Neural cell (in vitro differentiated cells): ENCODE data around the gene CRAMP1. TPM values are rescaled to one million over a fixed set of nuclear protein-coding genes. Genes with fewer than 3 reads are reported as not detected.

ENCODE experiments used
- H2AFZ ChIP-seq: fragments of 200-600, 300-800 bp; sonication (generic), shearing (Covaris generic); 2 replicates; pipeline ENCODE4 v1.6.0; 2014; ENCODE audit warnings: low read depth, mild to moderate bottlenecking, antibody characterized with exemption, low read length, moderate library complexity
- H3F3A ChIP-seq: fragments of 200-600 bp; shearing (Covaris generic); 2 replicates; pipeline ENCODE4 v1.6.1; 2016; ENCODE audit warnings: mild to moderate bottlenecking, moderate library complexity, mixed read lengths, antibody characterized with exemption, low read length; ENCODE audit not compliant: insufficient read depth, poor library complexity, severe bottlenecking
- H3K27ac ChIP-seq: fragments of 200-600, 300-800 bp; sonication (generic), shearing (Covaris generic); 2 replicates; pipeline ENCODE4 v1.5.1; 2014; ENCODE audit warnings: mild to moderate bottlenecking, low read length, moderate library complexity
- H3K27me3 ChIP-seq: fragments of 300-800, 200-600 bp; sonication (generic), shearing (Covaris generic); 2 replicates; pipeline ENCODE4 v1.6.0; 2014; ENCODE audit warnings: mild to moderate bottlenecking, low read depth, low read length, moderate library complexity; ENCODE audit not compliant: insufficient read depth
- H3K36me3 ChIP-seq: fragments of 300-800, 200-600 bp; sonication (generic), shearing (Covaris generic); 2 replicates; pipeline ENCODE4 v1.5.1; 2014; ENCODE audit warnings: mild to moderate bottlenecking, antibody characterized with exemption, low read length, moderate library complexity; ENCODE audit not compliant: insufficient read depth
- H3K4me2 ChIP-seq: fragments of 300-800, 200-600 bp; sonication (generic), shearing (Covaris generic); 2 replicates; pipeline ENCODE4 v1.6.0; 2014; ENCODE audit warnings: mild to moderate bottlenecking, low read length
- H3K4me3 ChIP-seq: fragments of 300-800, 200-600 bp; sonication (generic), shearing (Covaris generic); 2 replicates; pipeline ENCODE4 v1.5.1; 2014; ENCODE audit warnings: mild to moderate bottlenecking, low read length, moderate library complexity
- H3K79me2 ChIP-seq: fragments of 200-600 bp; shearing (Covaris generic); replicated peaks from 2 replicates; pipeline ENCODE4 v1.6.0; 2014; ENCODE audit warnings: mild to moderate bottlenecking, low read length, moderate library complexity; ENCODE audit not compliant: insufficient read depth
- H3K9ac ChIP-seq: fragments of 300-800, 200-600 bp; sonication (generic), shearing (Covaris generic); 2 replicates; pipeline ENCODE4 v1.6.1; 2016; ENCODE audit warnings: mild to moderate bottlenecking, low read length, mixed read lengths
- H3K9me2 ChIP-seq: fragments of 200-600 bp; shearing (Covaris generic); 2 replicates; pipeline ENCODE4 v1.6.1; 2016; ENCODE audit warnings: mild to moderate bottlenecking, low read length, mixed read lengths; ENCODE audit not compliant: insufficient read depth
- H3K9me3 ChIP-seq: fragments of 200-600, 300-800 bp; sonication (generic), shearing (Covaris generic); 2 replicates; pipeline ENCODE4 v1.6.1; 2016; ENCODE audit warnings: mild to moderate bottlenecking, mixed run types, low read length, moderate library complexity, mixed read lengths
- H4K20me1 ChIP-seq: fragments of 200-600 bp; shearing (Covaris generic); 2 replicates; pipeline ENCODE4 v1.6.1; 2016; ENCODE audit warnings: mild to moderate bottlenecking, mixed run types; ENCODE audit not compliant: insufficient read depth
- CTCF ChIP-seq: fragments of 450-650 bp; IDR thresholded peaks from 2 replicates; pipeline ENCODE4 v1.5.1; 2014; ENCODE audit warnings: antibody characterized with exemption, mild to moderate bottlenecking, moderate library complexity; ENCODE audit not compliant: poor library complexity, severe bottlenecking
- EP300 ChIP-seq: fragments of 450-650 bp; conservative IDR thresholded peaks from 2 replicates; pipeline ENCODE4 v1.6.1; 2014; ENCODE audit warnings: antibody characterized with exemption, mild to moderate bottlenecking, moderate library complexity; ENCODE audit not compliant: poor library complexity, severe bottlenecking
- EZH2 ChIP-seq: fragments of 200-600, 300-800 bp; shearing (Covaris generic), sonication (generic); IDR thresholded peaks from 2 replicates; pipeline ENCODE4 v1.6.1; 2014; ENCODE audit warnings: antibody characterized with exemption, low read length, borderline replicate concordance, mild to moderate bottlenecking; ENCODE audit not compliant: insufficient read depth, poor library complexity, severe bottlenecking
- MXI1 ChIP-seq: fragments of 450-650 bp; conservative IDR thresholded peaks from 2 replicates; pipeline ENCODE4 v1.6.1; 2014; ENCODE audit warnings: antibody characterized with exemption, mild to moderate bottlenecking; ENCODE audit not compliant: poor library complexity, severe bottlenecking
- POLR2AphosphoS5 ChIP-seq: IDR thresholded peaks from 2 replicates; pipeline ENCODE4 v1.6.1; 2012
- RAD21 ChIP-seq: fragments of 450-650 bp; conservative IDR thresholded peaks from 2 replicates; pipeline ENCODE4 v1.6.1; 2014; ENCODE audit warnings: antibody characterized with exemption, mild to moderate bottlenecking, moderate library complexity
- REST ChIP-seq: IDR thresholded peaks from 2 replicates; pipeline ENCODE4 v1.6.1; 2012; ENCODE audit warnings: borderline replicate concordance
- SMC3 ChIP-seq: fragments of 450-650 bp; conservative IDR thresholded peaks from 2 replicates; pipeline ENCODE4 v1.6.1; 2014; ENCODE audit warnings: antibody characterized with exemption, mild to moderate bottlenecking, moderate library complexity; ENCODE audit not compliant: poor library complexity
- TAF1 ChIP-seq: IDR thresholded peaks from 2 replicates; pipeline ENCODE4 v1.6.1; 2012; ENCODE audit warnings: low read depth
- polyA plus RNA-seq: library from polyadenylated mRNA; depleted of rRNA; stranded (reverse); fragments of >200 nt; gene quantifications from 2 replicates; pipeline ENCODE4 v1.2.3, GENCODE V29; 2014

The CRAMP1 gene
- polyA plus RNA-seq, 1 donor from 2014 or later, result 11.1 TPM

DNA sequence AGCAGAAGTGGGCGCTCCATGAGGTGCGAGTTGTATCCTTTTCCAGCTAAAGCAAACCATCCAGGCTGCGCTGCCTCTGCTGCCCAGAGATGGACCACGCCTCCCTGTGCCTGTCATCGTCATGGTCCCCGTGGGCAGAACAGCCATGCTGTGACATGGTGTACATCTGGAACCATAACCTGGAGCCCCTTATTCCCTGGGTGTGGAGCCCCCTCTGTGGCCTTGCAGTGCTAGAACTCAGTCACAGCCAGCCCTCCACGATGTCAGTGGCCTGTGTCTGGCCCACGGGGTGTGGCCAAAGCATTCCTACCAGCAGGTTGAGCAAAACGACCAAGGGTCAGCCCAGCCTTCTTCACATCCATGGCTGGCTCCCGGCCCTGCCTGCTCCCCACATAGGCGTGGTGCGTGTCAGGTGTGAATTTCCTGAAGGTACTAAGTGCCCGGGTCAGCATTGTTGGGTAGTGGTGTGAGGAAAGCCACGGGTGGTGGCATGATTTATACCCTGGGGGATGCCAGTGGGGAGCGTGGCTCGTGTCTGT lies 43.2 kb downstream of the CRAMP1 start:
- TF ChIP-seq RAD21 (no peak), EP300 (no peak), MXI1 (no peak), EZH2 (no peak), CTCF (no peak), POLR2AphosphoS5 (no peak), SMC3 (no peak), REST (no peak), TAF1 (no peak)
- Histone ChIP-seq H3K36me3 (no peaks in the 10 kb centered on the region), H3K4me2 (no peak overlapping the region), H3K79me2 (no peaks in the 10 kb centered on the region), H3K9ac (no peak overlapping the region), H3K4me3 (no peak overlapping the region), H2AFZ (no peak overlapping the region), H3K27ac (no peak overlapping the region), H3K27me3 (no peaks in the 10 kb centered on the region), H3K9me2 (no peaks in the 10 kb centered on the region), H4K20me1 (no peaks in the 10 kb centered on the region), H3F3A (no peaks in the 10 kb centered on the region), H3K9me3 (no peaks in the 10 kb centered on the region)

DNA sequence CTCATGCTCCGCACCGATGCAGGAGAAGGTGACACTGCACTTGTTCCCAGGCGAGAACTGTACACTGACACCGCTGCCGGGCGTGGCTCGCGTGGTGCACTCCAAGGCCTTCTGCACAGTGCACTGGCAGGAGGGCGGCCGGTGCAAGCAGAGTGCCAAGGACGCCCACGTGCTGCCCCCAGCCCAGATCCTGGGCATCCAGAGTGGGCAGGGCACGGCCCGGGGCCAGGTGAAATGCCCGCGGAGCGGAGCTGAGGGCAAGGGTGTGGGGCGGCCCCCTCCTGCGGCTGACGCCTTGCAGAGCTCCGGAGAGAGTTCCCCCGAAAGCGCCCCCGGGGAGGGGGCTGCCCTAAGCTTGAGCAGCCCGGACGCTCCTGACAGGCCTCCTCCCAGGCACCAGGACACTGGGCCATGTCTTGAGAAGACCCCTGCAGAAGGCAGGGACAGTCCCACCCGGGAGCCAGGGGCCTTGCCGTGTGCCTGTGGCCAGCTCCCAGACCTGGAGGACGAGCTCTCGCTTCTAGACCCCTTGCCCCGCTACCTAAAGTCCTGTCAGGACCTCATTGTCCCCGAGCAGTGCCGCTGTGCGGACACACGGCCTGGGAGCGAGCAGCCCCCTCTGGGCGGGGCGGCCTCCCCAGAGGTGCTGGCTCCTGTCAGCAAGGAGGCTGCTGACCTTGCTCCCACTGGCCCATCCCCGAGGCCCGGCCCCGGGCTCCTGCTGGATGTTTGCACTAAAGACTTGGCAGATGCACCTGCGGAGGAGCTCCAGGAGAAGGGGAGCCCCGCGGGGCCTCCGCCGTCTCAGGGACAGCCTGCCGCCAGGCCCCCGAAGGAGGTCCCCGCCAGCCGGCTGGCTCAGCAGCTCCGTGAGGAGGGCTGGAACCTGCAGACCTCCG lies 44.0 kb downstream of the CRAMP1 start:
- Histone ChIP-seq H3K9me2 (no peaks in the 10 kb centered on the region), H3K9me3 (no peaks in the 10 kb centered on the region), H3K27me3 (no peaks in the 10 kb centered on the region), H3K4me3 (no peak overlapping the region), H4K20me1 (no peaks in the 10 kb centered on the region), H3K36me3 (no peaks in the 10 kb centered on the region), H2AFZ (no peak overlapping the region), H3K4me2 (no peak overlapping the region), H3K27ac (no peak overlapping the region), H3F3A (no peaks in the 10 kb centered on the region), H3K9ac (no peak overlapping the region), H3K79me2 (no peaks in the 10 kb centered on the region)
- no peak for TF ChIP-seq SMC3
- no peak for TF ChIP-seq EZH2
- TF ChIP-seq CTCF, result no peak
- no peak for TF ChIP-seq EP300
- no peak for TF ChIP-seq REST
- no peak for TF ChIP-seq TAF1
- no peak for TF ChIP-seq POLR2AphosphoS5
